Measurements from ENCODE around the gene FLCN.

- no peak for TF ChIP-seq CTCF (IDR thresholded peaks at IDR 0.05)
- no peak for TF ChIP-seq POLR2A (IDR thresholded peaks at IDR 0.05)
- TF ChIP-seq POLR2AphosphoS5 (IDR thresholded peaks at IDR 0.05): no peak
Observed at GRCh38 chr17:17214646-17215436, 22.1 kb downstream of the FLCN start.

Data from prostate gland (tissue), 2 donors.